Mucosa of rectum (tissue), 2 donors: ENCODE data around the gene CPA1.

Source experiments
- H3K27ac ChIP-seq, 2 donors: one replicate each; pipeline ENCODE4 v1.7.0; 2013; ENCODE audit warnings: inconsistent platforms in 2 of 2, low read depth in 2 of 2, low read length in 2 of 2
- H3K27me3 ChIP-seq, 2 donors: one replicate each; pipeline ENCODE4 v1.7.0; 2013; ENCODE audit warnings: low read length in 2 of 2; ENCODE audit not compliant: control insufficient read depth in 2 of 2, insufficient read depth in 2 of 2
- H3K36me3 ChIP-seq, 2 donors: one replicate each; pipeline ENCODE4 v1.7.0; 2013; ENCODE audit warnings: low read length in 2 of 2; ENCODE audit not compliant: control insufficient read depth in 2 of 2, insufficient read depth in 2 of 2
- H3K4me1 ChIP-seq, 2 donors: one replicate each; pipeline ENCODE4 v1.7.0; 2013; ENCODE audit warnings: low read length in 2 of 2, mild to moderate bottlenecking in 1 of 2; ENCODE audit not compliant: control insufficient read depth in 2 of 2, insufficient read depth in 2 of 2
- H3K4me3 ChIP-seq, 2 donors: one replicate each; pipeline ENCODE4 v1.7.0; 2013; ENCODE audit warnings: low read length in 2 of 2
- H3K9ac ChIP-seq, 2 donors: one replicate each; pipeline ENCODE4 v1.7.0; 2013; ENCODE audit warnings: low read length in 2 of 2, low read depth in 1 of 2, mild to moderate bottlenecking in 1 of 2
- H3K9me3 ChIP-seq, 2 donors: one replicate each; pipeline ENCODE4 v1.7.0; 2013; ENCODE audit warnings: low read length in 2 of 2; ENCODE audit not compliant: control insufficient read depth in 2 of 2
- donor health status: healthy.
- donor health status: Normal muscosa, but diverticular disease.

CPA1 gene

DNA sequence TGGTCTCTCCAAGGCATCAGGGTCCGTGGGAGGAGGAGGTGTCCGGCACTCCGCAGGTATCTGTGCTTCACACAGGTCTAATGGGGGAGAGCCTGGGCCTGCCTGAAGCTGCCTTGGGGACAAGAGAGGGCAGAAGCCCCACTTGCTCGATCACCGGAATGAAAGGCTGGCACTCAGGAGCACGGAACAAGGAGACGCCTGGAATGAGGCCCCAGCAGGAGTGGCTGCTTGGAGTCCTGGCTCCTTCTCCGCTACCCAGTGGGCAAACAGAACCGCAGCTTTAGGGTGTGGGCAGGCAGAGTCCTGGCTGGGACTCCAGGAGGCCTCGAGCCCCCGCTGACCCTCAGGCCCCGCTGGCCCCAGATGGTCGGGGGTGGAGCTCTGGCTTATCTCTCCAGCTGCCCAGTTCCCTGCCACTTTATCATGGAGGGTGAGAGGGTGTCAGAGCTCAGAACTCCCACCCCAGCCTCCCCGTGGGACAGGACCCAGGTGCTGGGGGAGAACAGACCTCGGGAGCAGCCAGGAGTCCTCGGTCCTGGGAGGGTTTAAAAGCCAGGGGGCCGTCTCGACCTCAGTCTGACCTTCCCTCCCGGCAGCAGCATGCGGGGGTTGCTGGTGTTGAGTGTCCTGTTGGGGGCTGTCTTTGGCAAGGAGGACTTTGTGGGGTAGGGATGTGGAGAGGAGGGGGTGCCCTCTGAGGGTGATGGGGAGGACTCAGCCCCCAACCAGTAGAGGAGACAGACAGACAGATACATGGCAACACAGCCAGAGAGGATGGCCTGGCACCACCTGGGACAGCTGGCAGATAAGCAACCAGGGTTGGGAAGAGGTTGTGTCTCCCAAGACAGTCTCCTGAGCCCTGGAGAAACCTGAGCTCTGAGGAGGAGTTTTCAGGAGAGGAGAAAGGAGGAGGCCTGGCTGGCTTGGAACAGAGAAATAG, at the start of gene CPA1:
Gene CPA1, plus strand, starts transcription at position 574 of the 940 bp plus-strand sequence. Its CDS starts 27 bp downstream, at position 601.
- Histone ChIP-seq H3K9me3 (no peaks in the 10 kb centered on the region), H3K4me3 (no peak within 1 kb of the TSS), H3K4me1 (no peaks in the 10 kb centered on the region), H3K27me3 (no peaks in the 10 kb centered on the region), H3K9ac (no peak within 1 kb of the TSS), H3K36me3 (no peaks in the 10 kb centered on the region), H3K27ac (no peak within 1 kb of the TSS)

DNA sequence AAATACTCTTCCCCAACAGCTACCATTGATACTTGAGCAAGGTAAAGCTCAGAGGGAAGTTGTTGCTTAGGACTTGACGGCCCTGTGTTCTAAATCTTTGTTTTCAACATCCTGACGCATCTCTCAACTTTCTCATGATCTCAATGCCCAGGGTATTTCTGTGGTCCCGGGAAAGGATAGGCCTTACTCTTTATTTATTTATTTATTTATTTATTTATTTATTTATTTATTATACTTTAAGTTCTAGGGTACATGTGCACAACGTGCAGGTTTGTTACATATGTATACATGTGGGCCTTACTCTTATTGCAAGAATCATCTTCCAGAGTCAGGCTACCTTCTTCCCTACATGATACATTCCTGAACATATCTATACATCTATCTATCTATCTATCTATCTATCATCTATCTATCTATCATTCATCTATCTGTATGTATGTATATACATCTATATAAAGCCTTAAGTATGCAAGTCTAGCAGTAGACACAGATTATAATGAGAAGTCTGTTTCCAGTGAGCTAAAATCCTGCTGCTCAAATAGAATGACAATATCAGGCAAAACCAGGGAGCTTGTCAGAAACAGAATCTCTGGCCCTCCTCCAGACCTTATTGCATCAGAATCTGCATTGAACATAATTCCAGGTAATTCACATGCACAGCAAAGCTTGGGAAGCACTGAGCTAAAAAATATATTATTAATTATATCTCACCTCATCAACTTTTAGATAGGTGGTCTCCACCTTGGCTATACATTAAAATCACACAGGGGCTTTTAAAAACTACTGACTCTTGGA, 47.8 kb upstream of the CPA1 start:
- Histone ChIP-seq H3K27ac (no peak overlapping the region), H3K4me3 (no peak overlapping the region), H3K4me1 (no peaks in the 10 kb centered on the region), H3K9ac (no peak overlapping the region), H3K36me3 (no peaks in the 10 kb centered on the region), H3K9me3 (no peaks in the 10 kb centered on the region), H3K27me3 (no peaks in the 10 kb centered on the region)

DNA sequence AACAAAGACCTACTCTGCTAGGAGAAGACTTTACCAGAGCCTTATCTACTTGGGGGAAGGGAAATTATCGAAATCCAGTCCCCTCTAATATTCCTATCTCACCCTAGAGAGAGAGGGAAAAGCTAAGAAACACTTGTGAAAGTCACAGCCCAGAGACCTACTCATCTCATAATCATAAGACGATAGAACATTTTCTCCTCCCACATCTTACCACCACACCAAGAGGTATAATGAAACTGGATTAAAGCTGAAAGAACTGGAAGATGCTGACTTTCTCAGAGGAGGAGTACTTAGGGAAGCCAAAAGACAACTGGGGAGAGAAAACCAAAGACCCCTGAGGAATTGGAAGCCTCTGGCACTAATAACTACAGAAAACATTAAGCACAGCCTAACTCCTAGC, 46.5 kb upstream of the CPA1 start:
- Histone ChIP-seq H3K4me3 (no peak overlapping the region), H3K27ac (no peak overlapping the region), H3K4me1 (no peaks in the 10 kb centered on the region), H3K9me3 (no peaks in the 10 kb centered on the region), H3K9ac (no peak overlapping the region), H3K27me3 (no peaks in the 10 kb centered on the region), H3K36me3 (no peaks in the 10 kb centered on the region)

DNA sequence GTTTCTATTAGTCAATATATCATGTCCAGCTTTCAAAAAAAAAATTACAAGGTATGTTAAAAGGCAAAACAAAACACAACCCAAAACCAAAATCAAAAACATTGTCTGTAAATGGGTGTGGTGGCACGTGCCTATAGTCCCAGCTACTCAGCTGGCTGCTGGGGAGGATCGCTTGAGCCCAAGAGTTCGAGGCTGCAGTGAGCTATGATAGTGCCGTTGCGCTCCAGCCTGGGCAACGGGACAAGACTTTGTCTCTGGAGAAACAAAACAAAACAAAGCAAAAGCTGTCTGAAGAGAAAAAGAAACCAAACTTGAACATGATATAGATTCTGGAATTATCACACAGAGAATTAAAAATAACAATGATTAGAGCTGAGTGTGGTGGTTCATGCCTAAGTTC, 46.0 kb upstream of the CPA1 start:
- no peak overlapping the region for H3K27ac ChIP-seq
- no peak overlapping the region for H3K4me3 ChIP-seq
- no peaks in the 10 kb centered on the region for H3K9me3 ChIP-seq
- H3K36me3 ChIP-seq, result no peaks in the 10 kb centered on the region
- no peak overlapping the region for H3K9ac ChIP-seq
- no peaks in the 10 kb centered on the region for H3K27me3 ChIP-seq
- H3K4me1 ChIP-seq, result no peaks in the 10 kb centered on the region

DNA sequence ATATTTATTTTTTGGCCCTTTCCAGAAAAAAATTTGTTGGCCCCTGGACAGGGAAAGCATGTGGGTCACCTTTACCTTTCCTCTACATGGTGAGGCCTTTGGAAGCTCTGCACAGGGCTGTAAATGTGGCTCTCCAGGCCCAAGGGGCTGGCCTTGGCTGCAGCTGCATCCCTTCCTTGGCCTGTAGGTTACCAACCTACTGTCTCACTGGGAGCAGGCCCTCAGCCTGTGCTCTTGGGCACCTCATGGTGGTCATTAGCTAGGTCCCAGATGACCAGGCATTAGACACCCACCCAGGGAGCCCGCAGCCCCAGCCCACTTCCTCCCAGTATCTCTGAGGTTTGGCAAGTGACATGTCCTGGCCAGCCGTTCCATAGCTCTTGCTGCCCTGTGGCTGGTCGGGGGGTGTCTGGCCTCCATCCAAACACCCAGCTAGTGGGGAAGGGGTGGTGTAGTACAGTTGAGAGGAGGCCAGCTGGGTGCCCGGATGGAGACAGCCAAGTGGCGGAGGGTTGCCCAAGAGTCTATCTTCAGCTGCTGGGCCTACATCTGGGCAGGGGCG, 42.8 kb upstream of the CPA1 start:
- Histone ChIP-seq H3K36me3 (no peaks in the 10 kb centered on the region), H3K27me3 (no peaks in the 10 kb centered on the region), H3K9me3 (no peaks in the 10 kb centered on the region), H3K9ac (no peak overlapping the region), H3K27ac (no peak overlapping the region), H3K4me1 (no peaks in the 10 kb centered on the region), H3K4me3 (no peak overlapping the region)

DNA sequence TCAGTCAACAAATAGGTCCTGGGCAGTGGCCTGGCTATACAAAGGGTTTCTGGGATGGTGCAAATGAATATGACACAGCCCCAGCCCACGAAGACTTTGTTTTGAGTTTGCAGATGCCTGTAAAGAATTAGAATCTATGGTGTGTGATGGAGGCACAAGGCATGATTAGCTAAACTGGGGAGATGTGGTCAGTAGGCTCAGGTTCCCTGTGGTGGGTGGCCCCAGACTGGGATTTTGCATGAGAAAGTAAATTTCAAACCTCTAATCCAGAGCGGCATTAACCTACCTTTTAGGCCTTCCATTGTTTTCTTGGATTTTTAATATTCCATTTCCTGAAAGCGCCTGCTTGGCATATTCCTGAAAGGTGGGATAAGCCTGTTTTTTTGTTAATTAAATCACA, 42.1 kb upstream of the CPA1 start:
- H3K27ac ChIP-seq, result no peak overlapping the region
- no peaks in the 10 kb centered on the region for H3K27me3 ChIP-seq
- no peaks in the 10 kb centered on the region for H3K9me3 ChIP-seq
- no peaks in the 10 kb centered on the region for H3K4me1 ChIP-seq
- no peak overlapping the region for H3K4me3 ChIP-seq
- H3K36me3 ChIP-seq, result no peaks in the 10 kb centered on the region
- H3K9ac ChIP-seq, result no peak overlapping the region

DNA sequence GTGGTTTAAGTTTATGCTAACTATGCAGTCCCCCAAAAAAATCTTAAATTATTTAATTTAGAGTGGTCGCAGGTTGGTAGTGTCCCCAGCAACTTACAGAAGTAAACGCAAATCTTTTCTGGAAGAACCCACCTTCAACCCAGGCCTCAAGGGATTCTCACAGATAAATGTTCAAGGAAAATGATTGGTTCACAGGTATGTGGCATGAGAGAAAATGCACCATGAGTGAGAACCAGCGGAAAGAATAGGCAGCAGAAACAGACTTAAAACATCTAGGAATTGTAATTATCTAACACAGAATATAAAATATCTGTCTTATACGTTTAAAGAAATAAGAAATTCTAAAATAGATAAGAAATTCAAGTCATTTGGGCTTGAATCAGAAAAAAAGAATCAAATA, 38.4 kb upstream of the CPA1 start:
- H3K4me3 ChIP-seq, result no peak overlapping the region
- H3K36me3 ChIP-seq, result no peaks in the 10 kb centered on the region
- no peaks in the 10 kb centered on the region for H3K27me3 ChIP-seq
- no peaks in the 10 kb centered on the region for H3K4me1 ChIP-seq
- H3K9ac ChIP-seq, result no peak overlapping the region
- no peak overlapping the region for H3K27ac ChIP-seq
- H3K9me3 ChIP-seq, result no peaks in the 10 kb centered on the region

DNA sequence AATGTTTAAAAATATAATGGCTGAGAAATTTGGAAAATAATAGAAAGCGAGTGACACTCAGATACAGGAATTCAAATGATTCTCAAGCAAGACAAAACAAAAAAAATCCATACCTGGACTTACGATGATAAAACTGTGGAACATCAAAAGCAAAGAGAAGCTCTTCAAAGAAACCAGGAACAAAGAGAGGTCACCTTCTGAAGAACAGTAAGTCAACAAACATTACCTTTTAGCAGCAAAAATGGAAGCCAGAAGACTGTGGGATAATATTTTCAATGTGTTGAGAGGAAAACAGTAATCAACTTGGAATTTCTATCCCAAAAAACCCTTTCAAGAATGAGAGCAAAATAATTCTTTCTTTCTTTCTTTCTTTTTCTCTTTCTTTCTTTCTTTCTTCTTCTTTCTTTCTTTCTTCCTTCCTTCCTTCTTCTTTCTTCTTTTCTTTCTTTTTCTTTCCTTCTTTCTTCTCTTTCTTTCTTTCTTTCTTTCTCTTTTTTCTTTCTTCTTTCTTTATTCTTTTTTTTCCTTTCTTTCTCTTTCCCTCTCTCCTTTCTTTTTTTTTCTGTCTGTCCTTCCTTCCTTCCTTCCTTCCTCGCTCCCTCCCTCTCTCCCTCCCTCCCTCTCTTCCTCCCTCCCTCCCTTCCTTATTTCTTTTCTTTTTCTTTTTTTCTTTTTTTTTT, 37.5 kb upstream of the CPA1 start:
- H3K36me3 ChIP-seq, result no peaks in the 10 kb centered on the region
- no peak overlapping the region for H3K27ac ChIP-seq
- H3K27me3 ChIP-seq, result no peaks in the 10 kb centered on the region
- H3K9me3 ChIP-seq, result no peaks in the 10 kb centered on the region
- no peaks in the 10 kb centered on the region for H3K4me1 ChIP-seq
- no peak overlapping the region for H3K4me3 ChIP-seq
- H3K9ac ChIP-seq, result no peak overlapping the region

DNA sequence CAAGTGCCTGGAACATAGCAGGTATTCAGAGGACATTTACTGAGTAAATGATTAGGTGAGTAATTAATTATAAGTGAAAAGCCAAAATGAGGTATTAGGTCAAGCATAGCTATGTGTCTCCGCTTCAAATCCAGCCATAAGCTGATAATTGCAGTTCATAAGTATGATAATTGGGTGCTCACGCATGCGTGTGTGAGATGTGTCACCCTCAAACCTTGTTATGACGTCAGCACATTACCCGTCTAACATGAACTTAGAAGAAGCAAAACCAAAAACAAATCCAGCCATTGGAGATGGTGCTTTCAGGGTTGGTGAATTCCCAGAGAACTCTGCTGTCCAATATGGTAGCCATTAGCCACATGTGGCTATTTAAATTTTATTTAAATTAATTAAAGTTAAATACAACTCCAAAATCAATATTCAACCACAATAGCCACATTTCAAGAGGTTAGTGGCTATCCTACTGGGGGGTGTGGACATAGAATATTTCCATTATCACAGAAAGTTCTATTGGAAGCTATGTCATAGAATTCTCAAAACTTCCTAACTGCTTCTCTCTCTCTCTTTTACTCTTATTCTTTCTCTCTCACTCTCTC, 35.9 kb upstream of the CPA1 start, which contains the start of gene CPA5:
Gene CPA5, plus strand, starts transcription at position 546 of the 596 bp plus-strand sequence. CDS start 1,670 bp downstream, outside the sequence.
- Histone ChIP-seq H3K27me3 (no peaks in the 10 kb centered on the region), H3K4me1 (no peaks in the 10 kb centered on the region), H3K27ac (no peak within 1 kb of the TSS), H3K4me3 (no peak within 1 kb of the TSS), H3K9me3 (no peaks in the 10 kb centered on the region), H3K9ac (no peak within 1 kb of the TSS), H3K36me3 (no peaks in the 10 kb centered on the region)
